IMR-90 (cell line): ENCODE results near the gene CDKN2B-AS1. TPM values are rescaled to one million over a fixed set of nuclear protein-coding genes. Genes with fewer than 3 reads are reported as not detected.

Experiments
- ATAC-seq: fragments of 200-7000 bp; cut with Tn5 transposase; 2 replicates; pipeline ENCODE4 v1.9.1; 2020; ENCODE audit warnings: low read depth, mild to moderate bottlenecking, moderate library complexity
- BruUV-seq: library from RNA; stranded (reverse); fragments of 400-500 nt; replicated peaks from 2 replicates; lab custom pipeline; 2021; lab: Mats Ljungman, UMichigan
- CTCF ChIA-PET: fragments of 300-600 bp; formaldehyde crosslinking; extraction: SDS; loops from one replicate; lab custom pipeline; 2021; ENCODE audit warnings: antibody characterized with exemption; lab: Yijun Ruan, JAX
- POLR2A ChIA-PET: fragments of 300-600 bp; sonication (Branson Sonifier 250); formaldehyde crosslinking; loops from one replicate; lab custom pipeline; 2022; ENCODE audit warnings: antibody characterized with exemption; ENCODE audit not compliant: unreplicated experiment; lab: Charles Lee
- DNase-seq: peaks from one replicate; pipeline ENCODE4 v3.0.0; 2013
- H2AFZ ChIP-seq: replicated peaks from 2 replicates; pipeline ENCODE3; 2013; ENCODE audit warnings: low read length, mild to moderate bottlenecking; ENCODE audit not compliant: poor library complexity
- H2AK5ac ChIP-seq: 2 replicates; pipeline ENCODE4 v1.6.1; 2013; ENCODE audit warnings: low read depth, low read length, inconsistent platforms
- H2AK9ac ChIP-seq: replicated peaks from 2 replicates; pipeline ENCODE3; 2013; ENCODE audit warnings: mild to moderate bottlenecking, low read depth, low read length, moderate library complexity; ENCODE audit not compliant: poor library complexity
- H2BK120ac ChIP-seq: 2 replicates; pipeline ENCODE4 v1.6.1; 2013; ENCODE audit warnings: low read depth, low read length, inconsistent platforms
- H2BK15ac ChIP-seq: 3 replicates; pipeline ENCODE4 v1.6.1; 2013; ENCODE audit warnings: low read depth, low read length, inconsistent platforms
- H2BK20ac ChIP-seq: 2 replicates; pipeline ENCODE4 v1.6.1; 2013; ENCODE audit warnings: low read depth, mild to moderate bottlenecking, inconsistent platforms, low read length, moderate library complexity
- H2BK5ac ChIP-seq: 2 replicates; pipeline ENCODE4 v1.6.1; 2013; ENCODE audit warnings: mild to moderate bottlenecking, low read depth, low read length, inconsistent platforms; ENCODE audit not compliant: poor library complexity, severe bottlenecking
- H3K14ac ChIP-seq: replicated peaks from 2 replicates; pipeline ENCODE4 v1.6.1; 2013; ENCODE audit warnings: low read depth, low read length, inconsistent platforms
- H3K18ac ChIP-seq: 2 replicates; pipeline ENCODE4 v1.6.1; 2013; ENCODE audit warnings: low read depth, low read length, control low read depth
- H3K23ac ChIP-seq: 2 replicates; pipeline ENCODE4 v1.6.1; 2013; ENCODE audit warnings: low read depth, low read length, inconsistent platforms
- H3K27ac ChIP-seq: 2 replicates; pipeline ENCODE4 v1.5.1; 2013; ENCODE audit warnings: mild to moderate bottlenecking, control low read depth, low read length; ENCODE audit not compliant: insufficient read depth
- H3K27me3 ChIP-seq: 2 replicates; pipeline ENCODE4 v1.6.1; 2013; ENCODE audit warnings: low read length; ENCODE audit not compliant: control insufficient read depth, insufficient read depth
- H3K36me3 ChIP-seq: 2 replicates; pipeline ENCODE4 v1.6.1; 2013; ENCODE audit warnings: low read length, mixed read lengths; ENCODE audit not compliant: control insufficient read depth, insufficient read depth
- H3K4ac ChIP-seq: 2 replicates; pipeline ENCODE4 v1.6.1; 2013; ENCODE audit warnings: low read depth, low read length, inconsistent platforms
- H3K4me1 ChIP-seq: 2 replicates; pipeline ENCODE4 v1.6.1; 2013; ENCODE audit warnings: low read length, mixed read lengths; ENCODE audit not compliant: control insufficient read depth, insufficient read depth
- H3K4me2 ChIP-seq: 2 replicates; pipeline ENCODE4 v1.6.1; 2013; ENCODE audit warnings: low read depth, mild to moderate bottlenecking, control low read depth, low read length, moderate library complexity
- H3K4me3 ChIP-seq: 2 replicates; pipeline ENCODE4 v1.5.1; 2013; ENCODE audit warnings: low read depth, mild to moderate bottlenecking, control low read depth, low read length, moderate library complexity; ENCODE audit not compliant: insufficient read depth
- H3K56ac ChIP-seq: 2 replicates; pipeline ENCODE4 v1.6.1; 2013; ENCODE audit warnings: low read length, inconsistent platforms; ENCODE audit not compliant: insufficient read depth; ENCODE audit errors: extremely low read depth
- H3K79me1 ChIP-seq, 2 experiments: 2 replicates each; pipeline ENCODE4 v1.6.1; 2013; ENCODE audit warnings: low read length in 2 of 2, inconsistent platforms in 1 of 2, low read depth in 1 of 2
- H3K9ac ChIP-seq: 2 replicates; pipeline ENCODE4 v1.6.1; 2013; ENCODE audit warnings: low read depth, low read length, control low read depth
- H3K9me1 ChIP-seq: 2 replicates; pipeline ENCODE4 v1.6.1; 2013; ENCODE audit warnings: low read length, inconsistent platforms; ENCODE audit not compliant: insufficient read depth
- H3K9me3 ChIP-seq: 2 replicates; pipeline ENCODE4 v1.6.1; 2013; ENCODE audit warnings: low read length; ENCODE audit not compliant: control insufficient read depth, insufficient read depth
- H4K20me1 ChIP-seq: 2 replicates; pipeline ENCODE4 v1.6.1; 2013; ENCODE audit warnings: low read length, inconsistent platforms; ENCODE audit not compliant: insufficient read depth
- H4K5ac ChIP-seq: 2 replicates; pipeline ENCODE4 v1.6.1; 2013; ENCODE audit warnings: mild to moderate bottlenecking, low read depth, low read length, control low read depth
- H4K8ac ChIP-seq, 2 experiments: 2 replicates each; pipeline ENCODE4 v1.6.1; 2013; ENCODE audit warnings: low read depth in 2 of 2, low read length in 2 of 2, control low read depth in 1 of 2, inconsistent platforms in 1 of 2
- H4K91ac ChIP-seq: 2 replicates; pipeline ENCODE4 v1.6.1; 2013; ENCODE audit warnings: low read depth, low read length, inconsistent platforms; ENCODE audit not compliant: insufficient read depth
- CEBPB ChIP-seq: IDR thresholded peaks from 2 replicates; pipeline ENCODE4 v1.6.1; 2012; ENCODE audit warnings: low read depth, low read length, improper control_type of control experiment
- CTCF ChIP-seq: conservative IDR thresholded peaks from 2 replicates; pipeline ENCODE4 v1.5.1; 2012; ENCODE audit warnings: mild to moderate bottlenecking, low read depth, low read length, improper control_type of control experiment
- WGBS, 2 experiments: methylation state at CpG; one replicate each; pipeline versions ENCODE4 v1.1.5 to v1.1.7; 2013; ENCODE audit warnings: missing lambda C conversion rate in 2 of 2; ENCODE audit not compliant: insufficient read length in 1 of 2; ENCODE audit errors: extremely low coverage in 2 of 2; 5-methylcytosine and 5-hydroxymethylcytosine counted together
- dilution Hi-C: fragments of 300-500 bp; cut with HindIII; formaldehyde crosslinking; loops from one replicate; pipeline ENCODE4 v1.14.3; 2018; ENCODE audit warnings: low sequenced_read_pairs; ENCODE audit not compliant: unreplicated experiment
- in situ Hi-C: fragments of 300-500 bp; cut with MboI; formaldehyde crosslinking; loops from 3 replicates; pipeline ENCODE4 v1.14.3; 2019; ENCODE audit warnings: low sequenced_read_pairs, inconsistent platforms, mixed read lengths
- intact Hi-C: fragments of 100-400 bp; cut with micrococcal nuclease; formaldehyde crosslinking; loops from 2 replicates; pipeline ENCODE4 v1.10.0; 2022
- polyA plus RNA-seq, 3 experiments: library from polyadenylated mRNA; depleted of rRNA; stranded (reverse); fragments of >200 nt; gene quantifications; 2 replicates each; pipeline ENCODE4 v1.2.3, GENCODE V29; 2012; ENCODE audit warnings: low replicate concordance in 1 of 3
- total RNA-seq: library from RNA; depleted of rRNA; stranded (reverse); fragments of >200 nt; gene quantifications from 2 replicates; pipeline ENCODE4 v1.2.3, GENCODE V29; 2012
- TF ChIP-seq, protein P1 (sequence below): fragments of 150-350 bp; IDR thresholded peaks from 2 replicates; pipeline ENCODE4 v1.6.1; 2017; ENCODE audit warnings: mild to moderate bottlenecking, antibody characterized with exemption, low read length, low read depth

Gene CDKN2B-AS1
- total and polyA plus RNA-seq, 2 of the 4 experiments (the other 2 are of a cell fraction), result 1.0 to 1.1 TPM

DNA sequence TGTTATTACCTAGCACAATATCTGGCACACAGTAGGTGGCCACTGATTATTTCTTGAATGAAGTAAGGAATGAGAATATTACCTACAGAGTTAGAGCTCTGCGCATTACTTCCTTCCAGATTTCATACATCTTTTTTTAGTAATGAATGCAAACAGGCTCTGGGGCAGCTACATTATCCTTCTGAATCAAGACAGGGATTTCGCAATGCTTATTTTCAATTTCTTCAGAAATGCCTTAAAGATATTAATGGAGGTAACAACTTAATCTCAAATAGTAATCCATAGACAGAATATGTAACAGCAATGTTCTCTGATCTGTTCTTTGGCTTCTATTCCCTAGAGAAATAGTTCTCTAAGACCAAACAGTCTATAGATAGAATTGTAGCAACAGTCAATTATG lies 33.0 kb upstream of the CDKN2B-AS1 start:
- no CpG with 5 or more reads among the region's 2 CpGs for WGBS, 2 experiments
- no peak overlapping the region for H3K4me3 ChIP-seq
- in situ Hi-C loops (loop anchor here (10.0 kb wide), 1 partner anchor 147 kb away; no protein-coding TSS in a partner anchor), dilution Hi-C loops (no loop called here), intact Hi-C loops (no loop called here)
- ChIA-PET CTCF (no interaction called here), POLR2A (no interaction called here)
- H3K4me2 ChIP-seq, result no peak overlapping the region
- H3K36me3 ChIP-seq, result no peaks in the 10 kb centered on the region
- peaks cover 4% of the 10 kb centered on the region for H3K27me3 ChIP-seq
- DNase-seq, result no peak
- TF ChIP-seq CTCF, result no peak
- peak; percentile 93 for TF ChIP-seq CEBPB
- TF ChIP-seq, protein P1, sequence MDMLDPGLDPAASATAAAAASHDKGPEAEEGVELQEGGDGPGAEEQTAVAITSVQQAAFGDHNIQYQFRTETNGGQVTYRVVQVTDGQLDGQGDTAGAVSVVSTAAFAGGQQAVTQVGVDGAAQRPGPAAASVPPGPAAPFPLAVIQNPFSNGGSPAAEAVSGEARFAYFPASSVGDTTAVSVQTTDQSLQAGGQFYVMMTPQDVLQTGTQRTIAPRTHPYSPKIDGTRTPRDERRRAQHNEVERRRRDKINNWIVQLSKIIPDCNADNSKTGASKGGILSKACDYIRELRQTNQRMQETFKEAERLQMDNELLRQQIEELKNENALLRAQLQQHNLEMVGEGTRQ, result no peak
- no peak overlapping the region for H2BK15ac ChIP-seq
- no peak overlapping the region for H2AK9ac ChIP-seq
- H4K8ac ChIP-seq, result no peak overlapping the region
- H2BK20ac ChIP-seq, result no peak overlapping the region
- no peak overlapping the region for H3K23ac ChIP-seq
- ATAC-seq, result no peak
- no peak overlapping the region for H4K91ac ChIP-seq
- no peak overlapping the region for H2AFZ ChIP-seq
- no peaks in the 10 kb centered on the region; the same call in 1 of the 2 replicates for H3K4me1 ChIP-seq
- no peaks in the 10 kb centered on the region for H3K9me1 ChIP-seq
- no peaks in the 10 kb centered on the region for H3K79me1 ChIP-seq
- no peak overlapping the region for H2BK120ac ChIP-seq
- no peak overlapping the region for H3K4ac ChIP-seq
- 0 out of 2 replicates have a peak, but pooled peaks cover 2% of the 10 kb centered on the region for H3K9me3 ChIP-seq
- no peak overlapping the region for H2AK5ac ChIP-seq
- BruUV-seq, result no TSS peak
- no peak overlapping the region for H3K56ac ChIP-seq
- H2BK5ac ChIP-seq, result no peak overlapping the region
- H3K14ac ChIP-seq, result no peak overlapping the region
- H4K20me1 ChIP-seq, result no peaks in the 10 kb centered on the region
- H4K5ac ChIP-seq, result no peak overlapping the region
- no peak overlapping the region for H3K9ac ChIP-seq
- no peak overlapping the region for H3K18ac ChIP-seq
- no peak overlapping the region for H3K27ac ChIP-seq
